BLaER1 (cell line): Measurements from ENCODE around the gene DRGX.

Source experiments
- H3K27ac ChIP-seq: shearing (Covaris generic); formaldehyde crosslinking; 2 replicates; pipeline ENCODE4 v1.8.1; 2022
- H3K27me3 ChIP-seq: shearing (Covaris generic); formaldehyde crosslinking; 2 replicates; pipeline ENCODE4 v1.8.1; 2022
- H3K36me3 ChIP-seq: shearing (Covaris generic); formaldehyde crosslinking; 2 replicates; pipeline ENCODE4 v1.8.1; 2022
- H3K4me1 ChIP-seq: shearing (Covaris generic); formaldehyde crosslinking; 2 replicates; pipeline ENCODE4 v1.8.1; 2022
- H3K4me2 ChIP-seq: shearing (Covaris generic); formaldehyde crosslinking; 2 replicates; pipeline ENCODE4 v1.8.1; 2022
- H3K4me3 ChIP-seq: shearing (Covaris generic); formaldehyde crosslinking; 2 replicates; pipeline ENCODE4 v1.8.1; 2022
- H3K9ac ChIP-seq: shearing (Covaris generic); formaldehyde crosslinking; 2 replicates; pipeline ENCODE4 v1.8.1; 2022
- H3K9me3 ChIP-seq: shearing (Covaris generic); formaldehyde crosslinking; 2 replicates; pipeline ENCODE4 v1.8.1; 2022
- H4K20me1 ChIP-seq: shearing (Covaris generic); formaldehyde crosslinking; 2 replicates; pipeline ENCODE4 v1.8.1; 2022
- Cebpa-rat ChIP-seq: shearing (Covaris generic); IDR thresholded peaks from 2 replicates; pipeline ENCODE4 v1.8.1; 2022

DRGX gene

GRCh38 chr10:49356944-49357343 lies 38.9 kb downstream of the DRGX start:
- H4K20me1 ChIP-seq = no peaks in the 10 kb centered on the region
- no peak overlapping the region for H3K27ac ChIP-seq
- TF ChIP-seq Cebpa-rat = no peak
- no peaks in the 10 kb centered on the region for H3K9me3 ChIP-seq
- H3K4me3 ChIP-seq = no peak overlapping the region
- no peaks in the 10 kb centered on the region for H3K36me3 ChIP-seq
- no peak overlapping the region for H3K4me2 ChIP-seq
- H3K27me3 ChIP-seq = no peaks in the 10 kb centered on the region
- H3K9ac ChIP-seq = no peak overlapping the region
- peaks cover 21% of the 10 kb centered on the region for H3K4me1 ChIP-seq

- no peak for TF ChIP-seq Cebpa-rat
- Histone ChIP-seq H4K20me1 (no peaks in the 10 kb centered on the region), H3K9ac (no peak overlapping the region), H3K36me3 (no peaks in the 10 kb centered on the region), H3K27ac (no peak overlapping the region), H3K4me3 (no peak overlapping the region), H3K4me1 (peaks cover 19% of the 10 kb centered on the region), H3K4me2 (no peak overlapping the region), H3K9me3 (no peaks in the 10 kb centered on the region), H3K27me3 (no peaks in the 10 kb centered on the region)
Measured at GRCh38 chr10:49356181-49356580, 39.7 kb downstream of the DRGX start.

DNA sequence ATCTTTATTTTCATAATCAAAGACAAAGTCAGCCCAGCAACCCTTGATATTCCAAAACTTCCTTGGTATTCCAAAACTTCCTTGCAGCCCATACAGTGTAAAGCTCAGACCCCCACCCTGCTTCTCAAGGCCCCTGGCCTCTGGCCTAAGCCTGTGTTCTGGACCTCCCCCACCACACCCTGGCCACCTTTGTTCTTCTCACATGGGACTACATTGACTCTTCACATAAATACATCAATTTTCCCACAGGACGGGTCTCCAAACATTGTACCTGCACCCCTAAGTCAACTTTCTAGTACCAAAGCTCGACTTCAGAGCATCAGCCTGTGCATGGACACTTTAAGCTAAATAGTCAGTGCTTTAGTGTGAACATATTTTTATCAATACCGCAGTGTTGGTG lies 40.7 kb downstream of the DRGX start:
- Histone ChIP-seq H3K27ac (no peak overlapping the region), H3K4me1 (peaks cover 10% of the 10 kb centered on the region), H4K20me1 (no peaks in the 10 kb centered on the region), H3K4me3 (no peak overlapping the region), H3K9ac (no peak overlapping the region), H3K36me3 (no peaks in the 10 kb centered on the region), H3K9me3 (no peaks in the 10 kb centered on the region), H3K4me2 (no peak overlapping the region), H3K27me3 (no peaks in the 10 kb centered on the region)
- TF ChIP-seq Cebpa-rat = no peak

DNA sequence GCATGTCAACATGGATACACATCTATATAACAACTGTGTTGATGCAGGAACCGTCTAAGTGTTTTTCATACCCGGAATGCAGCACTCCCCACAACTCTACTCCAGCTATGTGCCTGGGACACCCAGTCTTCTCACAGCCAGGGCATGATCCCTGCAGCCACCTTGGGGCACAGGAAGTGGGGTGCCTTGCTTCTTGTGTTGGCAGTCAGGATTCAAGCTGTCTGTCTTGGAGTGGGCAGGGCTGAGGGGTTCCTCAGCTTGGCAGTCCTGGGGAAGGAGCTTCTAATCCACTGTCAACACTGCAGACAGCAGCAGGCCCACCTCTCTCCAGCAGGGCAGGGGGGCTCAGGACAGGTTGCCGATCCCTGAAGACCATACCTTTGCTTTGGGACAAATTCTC lies 41.3 kb downstream of the DRGX start:
- Histone ChIP-seq H3K4me3 (no peak overlapping the region), H3K27me3 (no peaks in the 10 kb centered on the region), H3K27ac (no peak overlapping the region), H4K20me1 (no peaks in the 10 kb centered on the region), H3K4me2 (no peak overlapping the region), H3K36me3 (no peaks in the 10 kb centered on the region), H3K9ac (no peak overlapping the region), H3K9me3 (peaks cover 6% of the 10 kb centered on the region), H3K4me1 (peaks cover 3% of the 10 kb centered on the region)
- no peak for TF ChIP-seq Cebpa-rat

GRCh38 chr10:49353895-49354566 lies 41.9 kb downstream of the DRGX start:
- TF ChIP-seq Cebpa-rat = no peak
- no peaks in the 10 kb centered on the region for H4K20me1 ChIP-seq

GRCh38 chr10:49353026-49353894 lies 42.6 kb downstream of the DRGX start:
- Histone ChIP-seq H3K27me3 (no peaks in the 10 kb centered on the region), H3K4me1 (no peaks in the 10 kb centered on the region), H4K20me1 (no peaks in the 10 kb centered on the region), H3K4me3 (no peak overlapping the region), H3K36me3 (no peaks in the 10 kb centered on the region), H3K4me2 (no peak overlapping the region), H3K9ac (no peak overlapping the region), H3K9me3 (peaks cover 11% of the 10 kb centered on the region), H3K27ac (no peak overlapping the region)
- no peak for TF ChIP-seq Cebpa-rat

More at GRCh38 chr10:49353895-49354566, 41.9 kb downstream of the DRGX start:
- Histone ChIP-seq H3K4me1 (no peaks in the 10 kb centered on the region), H3K9ac (no peak overlapping the region), H3K27me3 (no peaks in the 10 kb centered on the region), H3K36me3 (no peaks in the 10 kb centered on the region), H3K4me2 (no peak overlapping the region), H3K4me3 (no peak overlapping the region), H3K27ac (no peak overlapping the region), H3K9me3 (peaks cover 11% of the 10 kb centered on the region)

GRCh38 chr10:49352323-49352722 lies 43.6 kb downstream of the DRGX start:
- H3K4me3 ChIP-seq = no peak overlapping the region
- TF ChIP-seq Cebpa-rat = no peak
- no peak overlapping the region for H3K9ac ChIP-seq
- H3K27me3 ChIP-seq = no peaks in the 10 kb centered on the region
- no peaks in the 10 kb centered on the region for H3K36me3 ChIP-seq
- no peaks in the 10 kb centered on the region for H4K20me1 ChIP-seq
- no peak overlapping the region for H3K4me2 ChIP-seq
- no peak overlapping the region for H3K27ac ChIP-seq
- H3K9me3 ChIP-seq = peaks cover 11% of the 10 kb centered on the region
- no peaks in the 10 kb centered on the region for H3K4me1 ChIP-seq

- Histone ChIP-seq H3K4me2 (no peak overlapping the region), H3K4me3 (no peak overlapping the region), H3K4me1 (no peaks in the 10 kb centered on the region), H4K20me1 (no peaks in the 10 kb centered on the region), H3K36me3 (no peaks in the 10 kb centered on the region), H3K9me3 (peaks cover 11% of the 10 kb centered on the region), H3K9ac (no peak overlapping the region), H3K27ac (no peak overlapping the region), H3K27me3 (no peaks in the 10 kb centered on the region)
- no peak for TF ChIP-seq Cebpa-rat
Measured at GRCh38 chr10:49351669-49352068, 44.2 kb downstream of the DRGX start.

GRCh38 chr10:49350846-49351532 lies 44.9 kb downstream of the DRGX start:
- no peak for TF ChIP-seq Cebpa-rat
- Histone ChIP-seq H3K4me2 (no peak overlapping the region), H3K4me3 (no peak overlapping the region), H3K9ac (no peak overlapping the region), H3K27me3 (no peaks in the 10 kb centered on the region), H3K4me1 (no peaks in the 10 kb centered on the region), H3K36me3 (no peaks in the 10 kb centered on the region), H4K20me1 (no peaks in the 10 kb centered on the region), H3K27ac (no peak overlapping the region), H3K9me3 (peaks cover 11% of the 10 kb centered on the region)

GRCh38 chr10:49350138-49350537 lies 45.8 kb downstream of the DRGX start:
- H3K4me2 ChIP-seq = no peak overlapping the region
- H4K20me1 ChIP-seq = no peaks in the 10 kb centered on the region
- no peaks in the 10 kb centered on the region for H3K36me3 ChIP-seq

More at GRCh38 chr10:49350138-49350537, 45.8 kb downstream of the DRGX start:
- H3K9ac ChIP-seq = no peak overlapping the region
- no peaks in the 10 kb centered on the region for H3K4me1 ChIP-seq
- no peak for TF ChIP-seq Cebpa-rat
- peaks cover 11% of the 10 kb centered on the region for H3K9me3 ChIP-seq
- H3K27me3 ChIP-seq = no peaks in the 10 kb centered on the region
- H3K4me3 ChIP-seq = no peak overlapping the region
- no peak overlapping the region for H3K27ac ChIP-seq
